ENCODE measurements around the gene FBXO15.

Gene FBXO15

DNA sequence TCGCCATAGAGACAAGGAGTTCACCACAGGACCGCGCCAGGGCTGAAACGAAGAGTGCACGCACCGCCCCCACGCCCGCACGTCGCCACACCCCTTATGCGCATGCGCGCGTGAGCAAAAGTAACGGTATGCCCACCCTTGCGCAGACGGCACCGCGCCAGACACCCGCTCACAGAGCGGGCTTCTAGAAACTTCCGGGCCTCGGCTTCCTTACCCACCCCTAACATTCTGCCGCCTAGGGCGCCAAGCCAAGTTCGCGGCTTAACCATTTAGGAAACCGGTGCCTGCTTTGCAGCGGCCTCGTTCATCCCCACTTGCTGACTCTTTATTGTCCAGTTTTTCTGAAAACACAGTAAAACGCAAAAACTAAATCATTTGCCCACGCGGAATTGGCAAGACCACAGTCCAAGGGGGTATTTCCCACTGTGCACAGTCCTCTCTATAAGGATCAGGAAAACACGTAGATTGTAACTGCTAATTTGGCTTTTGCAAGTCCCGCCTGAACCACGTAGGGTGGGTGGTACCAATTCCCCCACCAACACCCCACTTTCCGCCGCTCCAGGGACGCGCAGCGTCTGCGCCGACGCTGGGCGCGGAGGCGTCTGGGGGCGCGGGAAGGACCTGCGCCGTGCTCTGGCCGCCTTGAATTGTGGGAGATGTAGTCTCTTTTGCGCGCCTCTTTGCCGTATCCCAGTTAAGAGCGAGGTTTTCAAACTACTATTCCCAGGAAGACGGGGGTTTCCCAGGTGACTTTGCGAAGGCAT lies at the start of gene FBXO15, which contains the start of gene TIMM21:
TSS of gene FBXO15 (minus strand) at position 56 of the 764 bp plus-strand sequence. CDS start at position 7, 49 bp downstream.
TSS of gene TIMM21 (plus strand) at position 745 of the 764 bp plus-strand sequence. CDS start 286 bp downstream, outside the sequence.
- no peak for TF ChIP-seq JUND (IDR thresholded peaks at IDR 0.05; ENCODE audit: low read depth)
- in situ Hi-C loops (cut with HindIII; ENCODE audit: low pct_unique_long_range_greater_than_20kb, low sequenced_read_pairs): no loop called here
- DNase-seq (ENCODE audit: low read depth in 1 of 2, low spot score in 1 of 2): peak; percentile 77 to 95

DNA sequence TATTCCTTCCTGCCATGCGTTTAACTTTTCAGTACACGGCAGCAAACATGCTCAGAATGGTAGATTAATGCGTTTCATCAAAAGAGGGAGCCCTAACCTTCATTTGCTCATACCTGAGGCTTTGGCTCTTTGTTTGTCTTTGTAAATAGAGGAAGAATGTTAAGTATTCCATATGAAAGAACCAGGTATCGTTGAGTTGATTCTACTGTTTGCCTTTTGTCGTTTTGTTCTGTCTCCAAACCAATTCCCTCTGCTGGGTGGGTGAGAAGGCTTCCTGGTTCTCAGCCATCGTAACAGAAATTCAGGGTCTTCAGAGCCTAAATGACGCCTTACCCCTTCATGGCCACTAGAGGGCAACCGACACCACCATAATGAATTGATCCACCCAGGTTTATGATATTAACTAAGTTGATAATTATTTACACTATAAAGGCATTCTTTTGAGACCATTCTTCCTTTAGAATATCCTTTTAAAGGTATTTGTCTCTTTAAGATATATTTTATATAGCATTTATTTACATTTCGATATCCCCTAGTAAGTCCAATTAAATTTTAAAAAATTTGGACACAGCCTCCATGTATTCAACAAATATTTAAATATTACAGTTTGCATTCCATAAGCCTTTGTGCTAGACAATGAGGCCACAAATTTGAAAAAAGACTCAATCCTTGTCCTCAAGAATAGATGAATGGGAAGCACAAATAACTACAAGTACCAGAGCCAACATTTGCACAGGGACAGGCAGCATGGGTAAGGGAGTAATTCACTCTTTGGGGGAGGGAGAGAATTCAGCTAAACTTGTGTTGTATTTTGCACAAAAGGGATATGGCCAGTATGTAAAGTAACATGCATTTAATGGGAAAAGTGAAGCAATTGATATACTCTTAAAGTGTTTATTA lies 48.8 kb upstream of the FBXO15 start:
- in situ Hi-C loops (cut with HindIII; ENCODE audit: low pct_unique_long_range_greater_than_20kb, low sequenced_read_pairs): no loop called here
- TF ChIP-seq JUND (IDR thresholded peaks at IDR 0.05; ENCODE audit: low read depth): no peak
- peak; percentile 53 to 73 for DNase-seq (ENCODE audit: low read depth in 1 of 2, low spot score in 1 of 2)

DNA sequence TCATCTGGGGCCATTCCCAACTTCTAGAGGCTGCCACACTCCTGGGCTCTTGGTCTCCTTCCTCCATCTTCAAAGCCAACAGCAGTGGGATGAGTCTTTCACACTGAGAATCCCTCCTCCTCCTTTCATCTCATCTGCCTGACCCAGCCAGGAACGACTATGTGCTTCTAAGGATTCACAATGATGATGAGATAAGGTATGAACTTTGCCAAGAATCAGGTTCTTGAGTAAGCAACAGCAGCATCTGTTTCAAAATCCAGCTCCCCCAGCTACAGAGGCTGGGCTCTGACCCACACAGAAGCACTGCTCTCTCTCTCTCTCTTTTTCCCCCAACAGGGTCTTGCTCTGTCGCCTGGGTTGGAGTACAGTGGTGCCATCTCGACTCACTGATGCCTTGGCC lies 47.1 kb upstream of the FBXO15 start:
- in situ Hi-C loops (cut with HindIII; ENCODE audit: low pct_unique_long_range_greater_than_20kb, low sequenced_read_pairs): no loop called here
- TF ChIP-seq JUND (IDR thresholded peaks at IDR 0.05; ENCODE audit: low read depth): no peak

GRCh38 chr18:74191577-74191976 lies 43.9 kb upstream of the FBXO15 start:
- no peak for TF ChIP-seq JUND (IDR thresholded peaks at IDR 0.05; ENCODE audit: low read depth)
- no peak for DNase-seq (ENCODE audit: low read depth in 1 of 2, low spot score in 1 of 2)
- in situ Hi-C loops (cut with HindIII; ENCODE audit: low pct_unique_long_range_greater_than_20kb, low sequenced_read_pairs): no loop called here

More for the DNA sequence above, 47.1 kb upstream of the FBXO15 start:
- no peak for DNase-seq (ENCODE audit: low read depth in 1 of 2, low spot score in 1 of 2)

DNA sequence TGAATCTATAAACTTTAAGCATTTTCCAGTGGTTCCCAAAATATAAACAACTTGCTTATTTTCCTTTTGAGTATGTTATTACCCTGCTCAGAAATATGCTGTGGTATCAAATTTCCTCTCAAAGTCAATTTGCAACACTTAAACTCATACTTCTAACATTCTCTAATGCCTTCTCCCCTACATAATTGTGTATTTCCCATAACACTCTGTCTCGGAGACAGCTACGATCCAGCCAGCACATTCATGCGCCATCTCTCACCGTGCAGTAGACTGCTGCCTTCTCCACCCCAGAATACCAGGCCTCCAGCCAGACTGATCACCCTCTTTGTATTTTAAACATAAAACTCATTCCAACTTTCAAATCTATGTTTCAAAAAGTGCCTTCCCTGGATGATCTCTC lies 42.5 kb upstream of the FBXO15 start:
- DNase-seq (ENCODE audit: low read depth in 1 of 2, low spot score in 1 of 2): no peak
- in situ Hi-C loops (cut with HindIII; ENCODE audit: low pct_unique_long_range_greater_than_20kb, low sequenced_read_pairs): no loop called here
- no peak for TF ChIP-seq JUND (IDR thresholded peaks at IDR 0.05; ENCODE audit: low read depth)

GRCh38 chr18:74186661-74187060 lies 39.0 kb upstream of the FBXO15 start:
- in situ Hi-C loops (cut with HindIII; ENCODE audit: low pct_unique_long_range_greater_than_20kb, low sequenced_read_pairs): no loop called here
- no peak for TF ChIP-seq JUND (IDR thresholded peaks at IDR 0.05; ENCODE audit: low read depth)
- no peak for DNase-seq (ENCODE audit: low read depth in 1 of 2, low spot score in 1 of 2)

DNA sequence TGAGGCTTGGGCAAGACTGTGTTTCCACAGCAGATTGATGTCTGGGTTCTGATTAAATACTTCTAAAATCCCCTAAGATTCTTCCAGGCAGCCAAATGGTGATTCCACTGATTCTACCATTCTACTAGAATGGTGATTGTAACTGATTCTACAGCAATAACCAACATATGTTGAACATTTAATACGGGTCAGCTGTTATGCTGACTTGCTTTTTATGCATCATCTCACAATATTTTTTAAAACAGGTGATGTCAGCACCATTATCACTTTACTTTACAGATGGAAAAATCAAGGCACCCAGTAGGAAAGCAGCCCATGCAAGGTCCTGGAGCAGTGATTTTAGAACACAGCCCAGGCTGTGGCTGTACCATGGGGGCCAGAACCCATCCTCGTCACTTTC lies 38.2 kb upstream of the FBXO15 start:
- in situ Hi-C loops (cut with HindIII; ENCODE audit: low pct_unique_long_range_greater_than_20kb, low sequenced_read_pairs): no loop called here
- no peak for DNase-seq (ENCODE audit: low read depth in 1 of 2, low spot score in 1 of 2)
- no peak for TF ChIP-seq JUND (IDR thresholded peaks at IDR 0.05; ENCODE audit: low read depth)

DNA sequence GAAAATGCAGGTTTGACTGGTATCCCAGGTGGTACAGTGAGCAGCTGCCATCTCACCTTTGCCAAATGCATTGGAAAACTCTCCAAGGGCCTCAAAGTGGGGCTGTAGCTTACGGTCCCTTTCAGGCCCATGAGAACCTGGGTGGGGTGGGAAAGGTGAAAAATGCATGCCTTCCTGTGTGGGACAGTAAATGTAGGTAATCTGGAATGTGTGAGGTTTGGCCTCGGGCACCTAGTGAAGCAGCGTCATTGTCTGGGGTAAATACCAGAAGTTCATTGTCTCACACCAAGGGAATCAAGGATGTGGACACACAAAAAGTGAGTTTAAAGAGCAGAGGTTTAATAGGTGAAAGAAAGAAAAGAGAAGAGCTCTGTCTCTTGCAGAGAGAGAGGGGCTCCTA lies 37.2 kb upstream of the FBXO15 start:
- DNase-seq (ENCODE audit: low read depth in 1 of 2, low spot score in 1 of 2): peak in 1 of 2 experiments; percentile 72
- no peak for TF ChIP-seq JUND (IDR thresholded peaks at IDR 0.05; ENCODE audit: low read depth)
- in situ Hi-C loops (cut with HindIII; ENCODE audit: low pct_unique_long_range_greater_than_20kb, low sequenced_read_pairs): no loop called here

- peak in 1 of 2 experiments; percentile 41 for DNase-seq (ENCODE audit: low read depth in 1 of 2, low spot score in 1 of 2)
- in situ Hi-C loops (cut with HindIII; ENCODE audit: low pct_unique_long_range_greater_than_20kb, low sequenced_read_pairs): no loop called here
Measured at GRCh38 chr18:74183130-74183529, 35.5 kb upstream of the FBXO15 start.

GRCh38 chr18:74182335-74182734 lies 34.7 kb upstream of the FBXO15 start:
- DNase-seq (ENCODE audit: low read depth in 1 of 2, low spot score in 1 of 2): no peak
- TF ChIP-seq JUND (IDR thresholded peaks at IDR 0.05; ENCODE audit: low read depth): no peak
- in situ Hi-C loops (cut with HindIII; ENCODE audit: low pct_unique_long_range_greater_than_20kb, low sequenced_read_pairs): no loop called here

More at GRCh38 chr18:74183130-74183529, 35.5 kb upstream of the FBXO15 start:
- TF ChIP-seq JUND (IDR thresholded peaks at IDR 0.05; ENCODE audit: low read depth): no peak

DNA sequence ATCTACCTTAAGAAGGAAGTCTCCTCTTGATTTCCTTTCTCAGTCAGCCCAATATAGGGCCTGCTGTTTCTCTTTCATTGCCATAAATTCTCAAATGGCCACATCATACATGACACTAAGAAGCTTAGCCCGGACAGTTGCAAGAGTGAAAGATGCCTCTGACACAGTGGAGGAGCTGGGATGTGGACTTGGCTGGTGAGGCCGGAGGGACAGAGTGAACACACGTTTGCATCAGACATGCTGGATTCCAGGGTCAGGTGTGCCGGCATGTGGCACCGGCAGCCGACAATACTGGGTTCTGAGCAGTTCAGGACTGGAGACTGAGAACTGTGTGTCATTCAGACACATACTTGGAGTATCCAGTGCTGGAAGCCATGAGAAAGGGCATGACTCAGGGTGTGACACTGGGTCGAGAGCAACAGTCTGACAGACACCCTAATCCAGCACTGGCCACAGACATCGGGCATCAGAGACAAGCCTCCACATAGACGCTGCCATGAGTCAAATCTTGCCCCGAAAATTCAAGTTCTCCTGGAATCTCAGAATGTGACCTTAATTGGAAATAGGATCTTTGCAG lies 32.1 kb upstream of the FBXO15 start:
- in situ Hi-C loops (cut with HindIII; ENCODE audit: low pct_unique_long_range_greater_than_20kb, low sequenced_read_pairs): no loop called here

DNA sequence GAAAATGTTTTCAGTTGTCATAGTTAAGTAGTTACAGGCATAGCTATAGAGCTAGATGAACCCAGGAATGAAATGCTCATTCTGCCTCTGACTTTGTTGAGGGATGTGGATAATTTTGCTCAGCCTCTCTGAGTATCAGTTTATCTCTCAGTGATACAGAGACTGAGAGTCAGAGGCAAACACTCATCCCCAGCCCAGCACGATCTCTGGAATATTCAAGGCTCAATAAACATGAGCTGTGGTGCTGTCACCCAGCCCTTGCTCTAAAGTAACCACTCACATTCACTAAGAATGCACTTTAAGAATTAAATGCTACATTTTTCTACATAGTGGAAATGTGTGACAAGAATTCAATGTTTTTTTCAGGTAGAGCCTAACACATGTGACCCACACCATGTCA lies 31.2 kb upstream of the FBXO15 start:
- DNase-seq (ENCODE audit: low read depth in 1 of 2, low spot score in 1 of 2): no peak
- TF ChIP-seq JUND (IDR thresholded peaks at IDR 0.05; ENCODE audit: low read depth): no peak
- in situ Hi-C loops (cut with HindIII; ENCODE audit: low pct_unique_long_range_greater_than_20kb, low sequenced_read_pairs): no loop called here

More for the DNA sequence above, 32.1 kb upstream of the FBXO15 start:
- TF ChIP-seq JUND (IDR thresholded peaks at IDR 0.05; ENCODE audit: low read depth): no peak
- DNase-seq (ENCODE audit: low read depth in 1 of 2, low spot score in 1 of 2): no peak

All from T47D (cell line).